ENCODE measurements around the gene ANKS3.

DNA sequence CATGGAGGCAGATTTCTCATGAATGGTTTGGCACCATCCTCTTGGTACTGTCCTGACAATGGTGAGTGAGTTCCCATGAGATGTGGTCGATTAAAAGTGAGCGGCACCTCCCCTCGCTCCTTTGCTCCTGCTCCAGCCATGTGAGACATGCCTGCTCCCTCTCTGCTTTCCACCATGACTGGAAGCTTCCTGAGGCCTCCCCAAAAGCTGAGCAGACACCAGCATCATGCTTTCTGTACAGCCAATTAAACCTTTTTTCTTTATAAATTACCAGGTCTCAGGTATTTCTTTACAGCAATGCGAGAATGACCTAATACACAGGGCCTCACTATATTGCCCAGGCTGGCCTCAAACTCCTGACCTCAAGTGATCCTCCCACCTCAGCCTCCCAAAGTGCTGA is 20.8 kb upstream of the ANKS3 start:
- TF ChIP-seq EZH2phosphoT487 (IDR thresholded peaks at IDR 0.05; ENCODE audit: borderline replicate concordance, low read length) (no peak), EZH2 (IDR thresholded peaks at IDR 0.05; ENCODE audit: low read length, unreplicated experiment) (no peak)
- TF ChIP-seq, protein P1, sequence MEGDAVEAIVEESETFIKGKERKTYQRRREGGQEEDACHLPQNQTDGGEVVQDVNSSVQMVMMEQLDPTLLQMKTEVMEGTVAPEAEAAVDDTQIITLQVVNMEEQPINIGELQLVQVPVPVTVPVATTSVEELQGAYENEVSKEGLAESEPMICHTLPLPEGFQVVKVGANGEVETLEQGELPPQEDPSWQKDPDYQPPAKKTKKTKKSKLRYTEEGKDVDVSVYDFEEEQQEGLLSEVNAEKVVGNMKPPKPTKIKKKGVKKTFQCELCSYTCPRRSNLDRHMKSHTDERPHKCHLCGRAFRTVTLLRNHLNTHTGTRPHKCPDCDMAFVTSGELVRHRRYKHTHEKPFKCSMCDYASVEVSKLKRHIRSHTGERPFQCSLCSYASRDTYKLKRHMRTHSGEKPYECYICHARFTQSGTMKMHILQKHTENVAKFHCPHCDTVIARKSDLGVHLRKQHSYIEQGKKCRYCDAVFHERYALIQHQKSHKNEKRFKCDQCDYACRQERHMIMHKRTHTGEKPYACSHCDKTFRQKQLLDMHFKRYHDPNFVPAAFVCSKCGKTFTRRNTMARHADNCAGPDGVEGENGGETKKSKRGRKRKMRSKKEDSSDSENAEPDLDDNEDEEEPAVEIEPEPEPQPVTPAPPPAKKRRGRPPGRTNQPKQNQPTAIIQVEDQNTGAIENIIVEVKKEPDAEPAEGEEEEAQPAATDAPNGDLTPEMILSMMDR (conservative IDR thresholded peaks at IDR 0.05; ENCODE audit: low read depth, low read length) = no peak

Measured in PC-3 (cell line).